Measurements from ENCODE around the gene PIEZO2. TPM values are rescaled to one million over a fixed set of nuclear protein-coding genes. Genes with fewer than 3 reads are reported as not detected.
A peak's percentile ranks its signal among the peaks of the same experiment; 100 is the strongest.

The PIEZO2 gene
- total RNA-seq, 4 donors from 2014 or later, result 0.64 to 1.8 (median 1.6) TPM

DNA sequence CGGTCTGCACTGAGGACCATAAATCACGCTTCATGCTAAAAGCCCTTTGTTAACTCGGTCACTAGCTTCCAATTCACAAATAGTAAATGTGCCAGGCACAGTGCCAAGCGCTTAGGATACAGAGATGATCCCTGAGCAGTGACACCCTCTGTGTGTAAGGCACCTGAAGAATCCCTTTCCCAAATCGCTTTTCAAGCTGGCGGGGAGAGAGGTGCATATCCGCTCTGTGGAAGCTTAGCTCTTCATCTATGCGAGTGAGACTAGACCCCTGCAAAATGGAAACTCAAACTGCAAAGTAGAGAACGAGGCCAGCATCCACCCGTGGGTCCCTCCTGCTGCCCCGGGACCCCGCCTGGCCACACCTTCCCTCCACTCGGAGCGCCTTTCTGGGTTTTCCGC is 2.4 kb downstream of the PIEZO2 start:
- Histone ChIP-seq H3K27ac (no peak overlapping the region), H3K36me3 (no peaks in the 10 kb centered on the region)
- ATAC-seq, result no peak

DNA sequence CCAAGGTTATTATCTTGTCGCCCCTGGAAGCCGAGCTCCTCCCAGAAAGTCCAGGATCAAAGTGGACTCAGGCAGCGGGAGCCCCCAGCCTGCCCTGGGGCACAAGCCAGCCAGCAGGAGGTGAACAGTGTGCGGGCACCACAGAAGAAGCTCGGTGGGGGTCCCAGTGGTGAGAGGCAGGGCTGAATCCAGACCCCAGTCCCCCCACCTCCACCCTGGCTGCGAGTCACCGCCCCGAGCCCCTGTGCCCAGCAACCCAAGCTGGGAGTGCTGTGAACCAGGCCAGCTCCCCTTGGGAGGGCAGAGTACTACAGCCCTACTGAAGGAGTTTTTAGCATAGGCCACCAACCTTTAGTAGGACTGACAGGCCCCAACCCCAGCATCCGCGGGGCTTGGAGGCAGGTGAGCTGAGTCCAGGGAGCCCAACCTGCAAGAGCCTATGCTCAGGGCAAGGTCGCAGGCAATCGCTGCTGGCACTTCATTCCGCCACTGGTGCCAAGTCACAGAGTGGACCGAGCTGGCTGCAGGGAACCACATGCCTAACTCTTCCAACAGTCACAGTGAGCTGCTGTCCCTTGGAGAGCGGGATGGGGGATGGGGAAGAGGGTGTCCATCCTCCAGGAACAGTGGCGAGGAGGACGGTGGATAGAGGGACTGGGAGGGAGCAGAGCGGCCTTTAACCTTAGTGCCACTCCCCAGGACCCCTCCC is 3.0 kb downstream of the PIEZO2 start:
- TF ChIP-seq POLR2AphosphoS5 (IDR thresholded peaks at IDR 0.05) (no peak), EP300 (IDR thresholded peaks at IDR 0.05) (no peak)
- TF ChIP-seq, protein P1, sequence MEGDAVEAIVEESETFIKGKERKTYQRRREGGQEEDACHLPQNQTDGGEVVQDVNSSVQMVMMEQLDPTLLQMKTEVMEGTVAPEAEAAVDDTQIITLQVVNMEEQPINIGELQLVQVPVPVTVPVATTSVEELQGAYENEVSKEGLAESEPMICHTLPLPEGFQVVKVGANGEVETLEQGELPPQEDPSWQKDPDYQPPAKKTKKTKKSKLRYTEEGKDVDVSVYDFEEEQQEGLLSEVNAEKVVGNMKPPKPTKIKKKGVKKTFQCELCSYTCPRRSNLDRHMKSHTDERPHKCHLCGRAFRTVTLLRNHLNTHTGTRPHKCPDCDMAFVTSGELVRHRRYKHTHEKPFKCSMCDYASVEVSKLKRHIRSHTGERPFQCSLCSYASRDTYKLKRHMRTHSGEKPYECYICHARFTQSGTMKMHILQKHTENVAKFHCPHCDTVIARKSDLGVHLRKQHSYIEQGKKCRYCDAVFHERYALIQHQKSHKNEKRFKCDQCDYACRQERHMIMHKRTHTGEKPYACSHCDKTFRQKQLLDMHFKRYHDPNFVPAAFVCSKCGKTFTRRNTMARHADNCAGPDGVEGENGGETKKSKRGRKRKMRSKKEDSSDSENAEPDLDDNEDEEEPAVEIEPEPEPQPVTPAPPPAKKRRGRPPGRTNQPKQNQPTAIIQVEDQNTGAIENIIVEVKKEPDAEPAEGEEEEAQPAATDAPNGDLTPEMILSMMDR (IDR thresholded peaks at IDR 0.05), result no peak
- Histone ChIP-seq H3K27me3 (peaks cover 55% of the 10 kb centered on the region), H3K36me3 (no peaks in the 10 kb centered on the region), H3K4me1 (peaks cover 0 to 18% (median 11%) of the 10 kb centered on the region in 3 donors), H3K9me3 (no peaks in the 10 kb centered on the region), H3K27ac (no peak overlapping the region), H3K4me3 (no peak overlapping the region)
- ATAC-seq, result no peak
- WGBS, 2 donors (ENCODE audit: low coverage in 1 of 2), result 61 to 67% methylated on average over 2 to 5 of the region's 18 CpGs

More for the DNA sequence above, 2.4 kb downstream of the PIEZO2 start:
- TF ChIP-seq POLR2AphosphoS5 (IDR thresholded peaks at IDR 0.05) (no peak), POLR2A (IDR thresholded peaks at IDR 0.05) (no peak), EP300 (IDR thresholded peaks at IDR 0.05) (no peak)
- TF ChIP-seq, protein P1 (IDR thresholded peaks at IDR 0.05), result no peak
- peak overlapping the region in 1 of 2 donors; percentile 52 for H3K4me3 ChIP-seq
- peaks cover 0 to 18% (median 11%) of the 10 kb centered on the region in 3 donors for H3K4me1 ChIP-seq
- 13 to 40% methylated on average over 3 to 4 of the region's 15 CpGs for WGBS, 2 donors (ENCODE audit: low coverage in 1 of 2)
- no peaks in the 10 kb centered on the region for H3K9me3 ChIP-seq
- H3K27me3 ChIP-seq, result peaks cover 59% of the 10 kb centered on the region

DNA sequence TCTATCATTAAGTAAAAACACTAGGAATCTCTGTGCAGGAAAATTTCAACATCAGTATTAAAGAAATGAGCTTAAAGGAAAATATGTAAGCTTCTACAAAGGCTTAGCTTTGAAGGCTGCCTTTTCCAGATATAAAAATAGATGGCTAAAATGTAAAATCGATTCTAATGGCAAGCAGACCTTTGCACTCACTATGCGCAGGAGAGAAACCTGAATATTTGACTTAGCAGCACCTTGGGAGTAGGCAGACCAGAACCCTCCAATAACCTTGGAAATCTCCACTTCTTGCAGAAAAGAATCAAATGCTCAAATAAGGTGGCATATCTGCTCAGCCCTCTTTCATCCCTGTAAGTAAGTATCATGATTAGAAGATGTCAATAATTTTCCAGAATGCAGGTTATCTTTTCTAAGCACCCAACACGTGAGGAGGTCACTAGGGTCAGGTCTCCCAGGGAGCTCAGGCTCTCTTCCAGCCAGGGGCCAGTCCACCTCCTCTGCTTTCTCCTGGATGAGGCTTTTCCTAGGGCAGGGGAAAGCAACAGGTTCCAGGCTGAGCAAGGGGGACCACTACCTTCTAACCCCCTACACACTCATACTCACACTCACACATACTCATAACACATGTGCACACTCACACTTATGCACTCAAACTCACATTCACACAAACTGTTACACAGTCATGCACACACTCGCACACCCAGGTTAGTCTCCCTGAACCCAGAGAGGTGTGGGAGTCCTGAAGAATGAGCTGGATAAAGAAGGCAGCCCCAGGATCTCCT is 3.8 kb downstream of the PIEZO2 start:
- 70 to 76% methylated on average over 3 to 4 of the region's 4 CpGs for WGBS, 2 donors (ENCODE audit: low coverage in 1 of 2)
- no peak overlapping the region for H3K4me3 ChIP-seq
- no peak for ATAC-seq

DNA sequence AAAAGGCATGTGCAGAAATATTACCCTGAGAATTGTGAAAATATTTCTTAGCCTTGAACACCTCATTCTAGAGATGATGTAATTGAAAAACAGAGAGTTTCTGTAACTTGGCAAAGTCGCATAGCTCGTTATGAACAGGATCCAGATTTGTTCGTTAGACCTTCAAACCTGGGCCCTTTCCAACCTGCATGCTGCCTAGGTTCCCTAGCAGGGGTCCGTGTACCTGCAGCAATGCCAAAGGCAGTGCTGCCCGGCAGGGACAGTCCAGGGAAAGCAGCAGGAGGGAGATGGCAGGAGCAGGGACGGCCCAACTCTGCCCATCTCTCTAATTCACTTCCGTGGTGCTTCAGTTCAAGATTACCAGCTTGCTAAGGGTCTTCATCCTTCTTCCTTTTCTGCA is 12.0 kb downstream of the PIEZO2 start:
- H3K27ac ChIP-seq, result no peak overlapping the region
- 65 to 66% methylated on average over 3 to 6 of the region's 7 CpGs for WGBS, 2 donors (ENCODE audit: low coverage in 1 of 2)
- ATAC-seq, result no peak

More for the DNA sequence above, 3.8 kb downstream of the PIEZO2 start:
- peaks cover 0 to 18% (median 11%) of the 10 kb centered on the region in 3 donors for H3K4me1 ChIP-seq
- H3K27ac ChIP-seq, result no peak overlapping the region
- H3K27me3 ChIP-seq, result peaks cover 50% of the 10 kb centered on the region
- H3K36me3 ChIP-seq, result no peaks in the 10 kb centered on the region
- H3K9me3 ChIP-seq, result no peaks in the 10 kb centered on the region
- TF ChIP-seq EP300 (IDR thresholded peaks at IDR 0.05) (no peak), POLR2AphosphoS5 (IDR thresholded peaks at IDR 0.05) (no peak), POLR2A (IDR thresholded peaks at IDR 0.05) (no peak)
- TF ChIP-seq, protein P1 (IDR thresholded peaks at IDR 0.05), result no peak

More for the DNA sequence above, 12.0 kb downstream of the PIEZO2 start:
- Histone ChIP-seq H3K27me3 (peaks cover 2% of the 10 kb centered on the region), H3K4me3 (no peak overlapping the region), H3K36me3 (no peaks in the 10 kb centered on the region), H3K4me1 (no peaks in the 10 kb centered on the region), H3K9me3 (no peaks in the 10 kb centered on the region)
- TF ChIP-seq, protein P1 (IDR thresholded peaks at IDR 0.05), result no peak

All from gastroesophageal sphincter (tissue), 4 donors.